ENCODE results near the gene ADAMTS3. TPM values are rescaled to one million over a fixed set of nuclear protein-coding genes. Genes with fewer than 3 reads are reported as not detected.

The ADAMTS3 gene
- total RNA-seq, 4 donors from 2014 or later: 0.54 to 1.7 TPM; not detected in 2

DNA sequence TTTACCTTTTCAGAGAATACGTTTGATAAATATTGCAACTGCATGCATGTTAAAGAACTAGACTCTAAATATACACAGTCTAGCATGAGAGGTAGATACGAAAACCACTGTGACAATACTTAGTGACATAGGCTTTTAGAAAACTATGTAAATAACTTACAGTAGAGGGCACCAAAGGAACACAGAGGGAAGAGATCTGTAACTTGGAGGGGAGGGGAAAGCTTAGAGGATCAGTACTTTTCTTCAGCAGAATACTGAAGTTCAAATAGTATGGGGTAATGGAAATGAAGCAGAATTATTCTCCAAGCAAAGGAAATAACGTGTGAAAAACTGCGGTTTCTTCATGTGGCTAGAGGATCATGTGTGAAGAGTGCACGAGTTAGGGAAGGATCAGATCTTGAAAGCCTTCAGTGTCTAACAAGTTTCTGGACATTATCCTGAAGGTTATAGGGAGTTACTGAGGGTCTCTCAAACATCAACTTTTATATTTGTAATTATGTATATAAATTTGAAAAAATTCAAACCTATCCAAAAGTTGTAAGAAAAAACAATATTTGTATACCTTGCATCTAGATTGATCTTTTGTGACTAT, 273.0 kb downstream of the ADAMTS3 start:
- no peaks in the 10 kb centered on the region for H3K27me3 ChIP-seq
- no peak for DNase-seq
- H3K36me3 ChIP-seq: no peaks in the 10 kb centered on the region
- H3K4me3 ChIP-seq: no peak overlapping the region
- TF ChIP-seq POLR2A (IDR thresholded peaks at IDR 0.05) (no peak), CTCF (IDR thresholded peaks at IDR 0.05) (peak in 4 of 6 experiments; percentile 39 to 56 (median 50))
- H3K4me1 ChIP-seq: no peaks in the 10 kb centered on the region
- no peaks in the 10 kb centered on the region for H3K9me3 ChIP-seq
- H3K27ac ChIP-seq: no peak overlapping the region

GRCh38 chr4:72290737-72291136, 278.3 kb downstream of the ADAMTS3 start:
- TF ChIP-seq CTCF (IDR thresholded peaks at IDR 0.05) (no peak), POLR2A (IDR thresholded peaks at IDR 0.05) (no peak)
- H3K4me1 ChIP-seq: no peaks in the 10 kb centered on the region
- H3K9me3 ChIP-seq: no peaks in the 10 kb centered on the region
- no peak for DNase-seq
- no peak overlapping the region for H3K4me3 ChIP-seq
- no peaks in the 10 kb centered on the region for H3K36me3 ChIP-seq
- H3K27me3 ChIP-seq: no peaks in the 10 kb centered on the region
- no peak overlapping the region for H3K27ac ChIP-seq

DNA sequence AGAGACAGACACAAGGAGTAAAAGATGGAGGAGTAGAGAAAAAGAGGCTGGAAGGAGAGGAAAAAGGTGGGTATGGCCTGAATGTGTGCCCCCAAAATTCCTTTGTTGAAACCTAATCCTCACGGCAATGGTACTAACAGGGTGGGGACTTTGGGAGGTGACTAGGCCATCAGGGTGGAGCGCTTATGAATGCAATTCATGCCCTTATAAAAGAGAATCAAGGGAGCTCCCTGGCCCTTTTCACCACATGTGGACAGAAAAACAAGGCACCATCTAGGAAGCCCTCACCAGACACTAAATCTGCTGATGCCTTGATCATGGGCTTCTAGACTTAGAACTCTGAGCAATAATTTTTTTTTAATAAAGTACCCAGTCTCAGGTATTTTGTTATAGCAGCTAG, 282.1 kb downstream of the ADAMTS3 start:
- Histone ChIP-seq H3K27ac (no peak overlapping the region), H3K4me1 (no peaks in the 10 kb centered on the region), H3K4me3 (no peak overlapping the region), H3K27me3 (no peaks in the 10 kb centered on the region), H3K36me3 (no peaks in the 10 kb centered on the region), H3K9me3 (no peaks in the 10 kb centered on the region)
- DNase-seq: no peak
- TF ChIP-seq POLR2A (IDR thresholded peaks at IDR 0.05) (no peak), CTCF (IDR thresholded peaks at IDR 0.05) (no peak)

DNA sequence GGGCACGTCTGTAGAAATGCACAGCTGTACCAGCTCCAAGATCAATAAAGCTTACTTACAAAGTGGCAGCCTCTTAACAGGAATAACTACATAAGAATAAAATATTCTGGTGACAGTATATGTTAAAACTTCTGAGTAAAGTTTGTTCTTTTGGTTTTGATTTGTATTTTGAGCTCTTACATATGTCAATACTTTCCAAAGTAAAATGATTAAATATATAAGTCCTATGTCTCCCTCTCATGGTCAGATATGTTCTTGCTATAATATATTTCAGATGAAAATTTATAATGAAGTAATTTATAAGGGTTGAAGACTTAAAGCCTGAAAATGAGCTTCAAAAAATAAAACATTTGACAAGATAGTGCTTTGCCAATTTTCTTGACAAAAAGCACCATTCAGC, 282.8 kb downstream of the ADAMTS3 start:
- DNase-seq: no peak
- no peaks in the 10 kb centered on the region for H3K9me3 ChIP-seq
- no peak overlapping the region for H3K4me3 ChIP-seq
- H3K27me3 ChIP-seq: no peaks in the 10 kb centered on the region
- TF ChIP-seq POLR2A (IDR thresholded peaks at IDR 0.05): no peak
- no peak for TF ChIP-seq CTCF (IDR thresholded peaks at IDR 0.05)
- H3K27ac ChIP-seq: no peak overlapping the region
- no peaks in the 10 kb centered on the region for H3K4me1 ChIP-seq
- H3K36me3 ChIP-seq: no peaks in the 10 kb centered on the region

GRCh38 chr4:72283357-72283756, 285.7 kb downstream of the ADAMTS3 start:
- TF ChIP-seq POLR2A (IDR thresholded peaks at IDR 0.05): no peak
- no peak for TF ChIP-seq CTCF (IDR thresholded peaks at IDR 0.05)
- H3K36me3 ChIP-seq: no peaks in the 10 kb centered on the region
- H3K9me3 ChIP-seq: no peaks in the 10 kb centered on the region
- no peak overlapping the region for H3K4me3 ChIP-seq
- no peaks in the 10 kb centered on the region for H3K4me1 ChIP-seq
- no peaks in the 10 kb centered on the region for H3K27me3 ChIP-seq
- no peak for DNase-seq
- no peak overlapping the region for H3K27ac ChIP-seq

DNA sequence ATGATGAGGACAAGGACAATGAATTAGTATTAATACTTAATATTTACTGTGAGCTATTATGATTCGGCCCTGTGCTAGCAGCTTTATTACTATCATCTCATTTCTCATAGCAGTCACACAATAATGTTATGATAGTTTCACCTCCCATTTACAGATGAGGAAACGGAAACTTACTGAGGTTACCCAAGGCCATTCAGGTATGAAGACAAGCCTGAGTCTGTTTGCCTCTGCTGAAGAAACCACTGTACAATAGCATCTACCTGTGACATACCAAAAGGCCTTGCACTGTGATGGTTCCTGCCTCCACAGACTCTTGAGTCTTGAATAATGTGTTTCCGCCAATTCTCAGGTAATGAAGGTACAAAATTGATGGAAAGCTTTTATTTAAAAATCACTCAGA, 288.8 kb downstream of the ADAMTS3 start:
- Histone ChIP-seq H3K4me1 (no peaks in the 10 kb centered on the region), H3K9me3 (no peaks in the 10 kb centered on the region), H3K4me3 (no peak overlapping the region), H3K36me3 (no peaks in the 10 kb centered on the region), H3K27ac (no peak overlapping the region), H3K27me3 (no peaks in the 10 kb centered on the region)
- TF ChIP-seq CTCF (IDR thresholded peaks at IDR 0.05): no peak
- no peak for TF ChIP-seq POLR2A (IDR thresholded peaks at IDR 0.05)
- no peak for DNase-seq
